Measurements from ENCODE around the gene EXOSC2.

DNA sequence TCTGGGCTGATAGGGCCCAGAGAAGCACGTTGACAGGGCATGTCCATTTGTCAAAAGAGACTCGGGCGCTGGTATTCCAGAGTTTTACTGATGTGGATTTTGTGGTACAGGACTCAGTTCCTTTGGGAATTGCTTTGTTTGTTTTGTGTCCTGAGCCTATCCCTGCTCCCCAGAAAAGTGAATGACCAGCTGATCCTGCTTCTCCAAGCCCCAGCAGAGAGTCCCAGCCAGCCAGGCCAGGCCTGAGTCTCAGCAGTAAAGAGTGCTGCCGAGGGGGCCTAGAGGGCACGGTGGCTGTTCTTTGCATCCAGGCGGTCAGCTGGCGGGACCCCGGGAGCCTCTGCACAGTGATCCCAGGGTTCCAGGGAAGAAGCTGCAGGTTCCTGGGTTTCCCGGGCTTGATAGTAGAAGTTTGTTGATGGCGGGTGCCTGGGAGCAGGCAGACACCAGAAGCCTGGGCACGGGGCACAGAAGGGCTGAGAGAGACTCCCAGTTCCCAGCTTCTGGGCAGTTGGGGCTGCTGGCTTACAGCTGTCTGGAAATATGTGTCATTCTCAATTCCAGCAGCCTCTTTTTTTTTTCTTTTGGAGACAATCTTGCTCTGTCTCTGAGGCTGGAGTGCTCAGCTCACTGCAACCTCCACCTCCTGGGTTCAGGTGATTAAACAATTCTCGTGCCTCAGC is 20.5 kb upstream of the EXOSC2 start:
- TF ChIP-seq POLR2A (IDR thresholded peaks at IDR 0.05; ENCODE audit: control extremely low read depth in 1 of 2, low read depth in 2 of 2, low read length in 2 of 2): no peak
- no peak for TF ChIP-seq CTCF (IDR thresholded peaks at IDR 0.05; ENCODE audit: control extremely low read depth in 1 of 3, insufficient read depth in 1 of 3, low read depth in 1 of 3, low read length in 3 of 3)

Data from H1 (cell line).